NCI-H345 (cell line): Measurements from ENCODE around the gene PID1.
"Not testable (repeated sequence)": the region's sequence is repeated elsewhere in the genome, so short reads cannot be mapped to it uniquely, and the experiment has no call there.

ENCODE experiments used
- DNase-seq: peaks from one replicate; lab custom pipeline; 2025; lab: John Stamatoyannopoulos, UW

PID1 gene

GRCh38 chr2:229111744-229112143 lies 159.3 kb downstream of the PID1 start:
- no peak for DNase-seq

GRCh38 chr2:229109195-229109594 lies 161.9 kb downstream of the PID1 start:
- DNase-seq, result no peak

GRCh38 chr2:229107601-229108000 lies 163.5 kb downstream of the PID1 start:
- DNase-seq, result no peak

GRCh38 chr2:229104974-229105387 lies 166.1 kb downstream of the PID1 start:
- DNase-seq, result no peak

- DNase-seq, result no peak
Observed at GRCh38 chr2:229104025-229104424, 167.1 kb downstream of the PID1 start.

GRCh38 chr2:229101314-229101713 lies 169.8 kb downstream of the PID1 start:
- no peak for DNase-seq

GRCh38 chr2:229099231-229099630 lies 171.9 kb downstream of the PID1 start:
- no peak for DNase-seq

- no peak for DNase-seq
Observed at GRCh38 chr2:229098801-229099200, 172.3 kb downstream of the PID1 start.

GRCh38 chr2:229096409-229097066 lies 174.5 kb downstream of the PID1 start:
- DNase-seq, result peak; percentile 28

- no peak for DNase-seq
Observed at GRCh38 chr2:229095472-229095871, 175.6 kb downstream of the PID1 start.

- no peak for DNase-seq
Observed at GRCh38 chr2:229090225-229090624, 180.9 kb downstream of the PID1 start.

GRCh38 chr2:229089776-229090175 lies 181.3 kb downstream of the PID1 start:
- DNase-seq, result no peak

GRCh38 chr2:229088966-229089700 lies 182.0 kb downstream of the PID1 start:
- DNase-seq, result no peak

GRCh38 chr2:229088517-229088913 lies 182.6 kb downstream of the PID1 start:
- DNase-seq, result no peak

- DNase-seq, result no peak
Observed at GRCh38 chr2:229087843-229088516, 183.1 kb downstream of the PID1 start.

GRCh38 chr2:229087267-229087666 lies 183.8 kb downstream of the PID1 start:
- DNase-seq, result no peak

- DNase-seq, result no peak
Observed at GRCh38 chr2:229085439-229085838, 185.6 kb downstream of the PID1 start.

GRCh38 chr2:229084447-229084846 lies 186.6 kb downstream of the PID1 start:
- no peak for DNase-seq

GRCh38 chr2:229083606-229084340 lies 187.3 kb downstream of the PID1 start:
- peak; percentile 96 for DNase-seq

GRCh38 chr2:229081411-229081810 lies 189.7 kb downstream of the PID1 start:
- no peak for DNase-seq

GRCh38 chr2:229080172-229080571 lies 190.9 kb downstream of the PID1 start:
- no peak for DNase-seq

- not testable (repeated sequence) for DNase-seq
Observed at GRCh38 chr2:229076886-229077285, 194.2 kb downstream of the PID1 start.
